HepG2 (cell line): ENCODE data around the gene ADIPOR2. TPM values are rescaled to one million over a fixed set of nuclear protein-coding genes. Genes with fewer than 3 reads are reported as not detected.

Source experiments
- ARID2 ChIP-seq: sonication (generic); formaldehyde crosslinking; IDR thresholded peaks from 2 replicates; pipeline ENCODE4 v1.8.1; 2022; ENCODE audit warnings: mild to moderate bottlenecking, missing genetic modification reagents, borderline replicate concordance
- ATF6 ChIP-seq: sonication (generic); formaldehyde crosslinking; conservative IDR thresholded peaks from 2 replicates; pipeline ENCODE4 v1.4.0; 2020; ENCODE audit warnings: missing genetic modification reagents
- HDAC2 ChIP-seq: sonication (generic); formaldehyde crosslinking; IDR thresholded peaks from 2 replicates; pipeline ENCODE4 v1.4.0; 2020; ENCODE audit warnings: missing genetic modification reagents
- MYC ChIP-seq: sonication (generic); formaldehyde crosslinking; IDR thresholded peaks from 2 replicates; pipeline ENCODE4 v1.9.0; 2021; ENCODE audit warnings: missing genetic modification reagents, borderline replicate concordance
- NKX3-1 ChIP-seq: sonication (generic); formaldehyde crosslinking; IDR thresholded peaks from 2 replicates; pipeline ENCODE4 v1.5.0; 2020; ENCODE audit warnings: missing genetic modification reagents
- PRPF4 ChIP-seq: fragments of 200-400 bp; formaldehyde crosslinking; IDR thresholded peaks from 2 replicates; pipeline ENCODE4 v1.6.1; 2016; ENCODE audit warnings: low read length, low read depth; ENCODE audit not compliant: poor library complexity, severe bottlenecking
- RXRB ChIP-seq: IDR thresholded peaks from 2 replicates; pipeline ENCODE4 v1.6.1; 2016; ENCODE audit warnings: borderline replicate concordance, missing genetic modification reagents, missing compliant biosample characterization
- SCMH1 ChIP-seq: sonication (generic); formaldehyde crosslinking; IDR thresholded peaks from 2 replicates; pipeline ENCODE4 v1.9.0; 2021; ENCODE audit warnings: missing genetic modification reagents, mild to moderate bottlenecking, borderline replicate concordance
- SRSF4 ChIP-seq: fragments of 200-400 bp; formaldehyde crosslinking; IDR thresholded peaks from one replicate; pipeline ENCODE4 v1.6.1; 2018; ENCODE audit warnings: mild to moderate bottlenecking, low read depth, low read length, moderate library complexity; ENCODE audit not compliant: poor library complexity, severe bottlenecking
- TSC22D2 ChIP-seq: sonication (generic); formaldehyde crosslinking; IDR thresholded peaks from 2 replicates; pipeline ENCODE4 v1.5.1; 2020; ENCODE audit warnings: missing genetic modification reagents, mild to moderate bottlenecking, borderline replicate concordance
- ZBTB1 ChIP-seq: sonication (generic); formaldehyde crosslinking; IDR thresholded peaks from 2 replicates; pipeline ENCODE4 v1.4.0; 2020; ENCODE audit warnings: missing genetic modification reagents, borderline replicate concordance
- ZFP41 ChIP-seq: sonication (generic); formaldehyde crosslinking; IDR thresholded peaks from 2 replicates; pipeline ENCODE4 v1.4.0; 2020; ENCODE audit warnings: mild to moderate bottlenecking, missing genetic modification reagents, borderline replicate concordance
- ZNF441 ChIP-seq: sonication (generic); formaldehyde crosslinking; IDR thresholded peaks from 2 replicates; pipeline ENCODE4 v1.7.0; 2021; ENCODE audit warnings: missing genetic modification reagents, borderline replicate concordance
- ZNF460 ChIP-seq: sonication (generic); formaldehyde crosslinking; IDR thresholded peaks from 2 replicates; pipeline ENCODE4 v1.5.1; 2020; ENCODE audit warnings: missing genetic modification reagents, mild to moderate bottlenecking, borderline replicate concordance
- ZNF747 ChIP-seq: sonication (generic); formaldehyde crosslinking; IDR thresholded peaks from 2 replicates; pipeline ENCODE4 v1.8.1; 2023; ENCODE audit warnings: missing genetic modification reagents, mild to moderate bottlenecking, borderline replicate concordance
- ZNF878 ChIP-seq: sonication (generic); formaldehyde crosslinking; IDR thresholded peaks from 2 replicates; pipeline ENCODE4 v1.8.1; 2023; ENCODE audit warnings: mild to moderate bottlenecking, missing genetic modification reagents, moderate library complexity
- ZSCAN29 ChIP-seq: sonication (generic); formaldehyde crosslinking; conservative IDR thresholded peaks from 2 replicates; pipeline ENCODE4 v1.4.0; 2020; ENCODE audit warnings: mild to moderate bottlenecking, missing genetic modification reagents
- polyA plus RNA-seq, 8 experiments: library from polyadenylated mRNA; depleted of rRNA in 3 of 8; stranded (reverse) in 7 of 8; unstranded in 1 of 8; fragments of >200 nt; fragmentation: Illumina TruSeq in 4 of 8; extraction: Trizol in 4 of 8; gene quantifications; 2 replicates each; pipeline versions ENCODE4 v1.2.1 to v1.2.3, GENCODE V29; 2011 to 2016; ENCODE audit warnings: low read depth in 4 of 8, missing spikeins in 1 of 8, mixed read lengths in 1 of 8; ENCODE audit not compliant: insufficient read depth in 1 of 8
- total RNA-seq, 5 experiments: library from RNA; depleted of rRNA; stranded (reverse); fragments of >200 nt; fragmentation: Illumina TruSeq; extraction: Trizol; gene quantifications; 2 replicates each; pipeline ENCODE4 v1.2.3, GENCODE V29; 2016; ENCODE audit warnings: low read depth in 1 of 5
- TF ChIP-seq, protein P1 (sequence below): IDR thresholded peaks from 2 replicates; pipeline ENCODE4 v1.6.1; 2016
- TF ChIP-seq, protein P2 (sequence below), 2 experiments: sonication (generic) in 1 of 2; formaldehyde crosslinking in 1 of 2; IDR thresholded peaks; 2 replicates each; pipeline versions ENCODE4 v1.6.1 to v1.9.0; 2014 to 2022; ENCODE audit warnings: antibody characterized with exemption in 1 of 2, borderline replicate concordance in 1 of 2, inconsistent platforms in 1 of 2, low read depth in 1 of 2, missing genetic modification reagents in 1 of 2

ADIPOR2 gene
- total and polyA plus RNA-seq, 2 of the 13 experiments (the other 11 are each of a cell fraction or from before 2014, with no cell fraction given): 35.2 to 52.2 TPM

GRCh38 chr12:1825382-1826102 is 134.7 kb downstream of the ADIPOR2 start (continued):
- TF ChIP-seq, protein P1, sequence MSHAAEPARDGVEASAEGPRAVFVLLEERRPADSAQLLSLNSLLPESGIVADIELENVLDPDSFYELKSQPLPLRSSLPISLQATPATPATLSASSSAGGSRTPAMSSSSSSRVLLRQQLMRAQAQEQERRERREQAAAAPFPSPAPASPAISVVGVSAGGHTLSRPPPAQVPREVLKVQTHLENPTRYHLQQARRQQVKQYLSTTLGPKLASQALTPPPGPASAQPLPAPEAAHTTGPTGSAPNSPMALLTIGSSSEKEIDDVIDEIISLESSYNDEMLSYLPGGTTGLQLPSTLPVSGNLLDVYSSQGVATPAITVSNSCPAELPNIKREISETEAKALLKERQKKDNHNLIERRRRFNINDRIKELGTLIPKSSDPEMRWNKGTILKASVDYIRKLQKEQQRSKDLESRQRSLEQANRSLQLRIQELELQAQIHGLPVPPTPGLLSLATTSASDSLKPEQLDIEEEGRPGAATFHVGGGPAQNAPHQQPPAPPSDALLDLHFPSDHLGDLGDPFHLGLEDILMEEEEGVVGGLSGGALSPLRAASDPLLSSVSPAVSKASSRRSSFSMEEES (CRISPR knock-in tag): 0 out of 2 replicates have a peak, but pooled peaks have one; percentile 24
- no peak for TF ChIP-seq ZFP41 (CRISPR knock-in tag)
- TF ChIP-seq HDAC2: peak; percentile 72; the same call in 1 of the 2 replicates
- 0 out of 2 replicates have a peak, but pooled peaks have one; percentile 42 for TF ChIP-seq ZNF441 (CRISPR knock-in tag)
- no peak for TF ChIP-seq ZNF878 (CRISPR knock-in tag)
- TF ChIP-seq SRSF4: no peak
- TF ChIP-seq MYC (CRISPR knock-in tag): peak; percentile 34; the same call in 1 of the 2 replicates
- no peak for TF ChIP-seq NKX3-1 (CRISPR knock-in tag)
- no peak for TF ChIP-seq ATF6 (CRISPR knock-in tag)
- TF ChIP-seq ZNF747 (CRISPR knock-in tag): no peak
- no peak for TF ChIP-seq PRPF4
- no peak for TF ChIP-seq ARID2
- no peak for TF ChIP-seq TSC22D2 (CRISPR knock-in tag)
- TF ChIP-seq RXRB (CRISPR knock-in tag): peak; percentile 70
- no peak for TF ChIP-seq ZBTB1 (CRISPR knock-in tag)
- no peak for TF ChIP-seq ZSCAN29 (CRISPR knock-in tag)
- TF ChIP-seq, protein P2, sequence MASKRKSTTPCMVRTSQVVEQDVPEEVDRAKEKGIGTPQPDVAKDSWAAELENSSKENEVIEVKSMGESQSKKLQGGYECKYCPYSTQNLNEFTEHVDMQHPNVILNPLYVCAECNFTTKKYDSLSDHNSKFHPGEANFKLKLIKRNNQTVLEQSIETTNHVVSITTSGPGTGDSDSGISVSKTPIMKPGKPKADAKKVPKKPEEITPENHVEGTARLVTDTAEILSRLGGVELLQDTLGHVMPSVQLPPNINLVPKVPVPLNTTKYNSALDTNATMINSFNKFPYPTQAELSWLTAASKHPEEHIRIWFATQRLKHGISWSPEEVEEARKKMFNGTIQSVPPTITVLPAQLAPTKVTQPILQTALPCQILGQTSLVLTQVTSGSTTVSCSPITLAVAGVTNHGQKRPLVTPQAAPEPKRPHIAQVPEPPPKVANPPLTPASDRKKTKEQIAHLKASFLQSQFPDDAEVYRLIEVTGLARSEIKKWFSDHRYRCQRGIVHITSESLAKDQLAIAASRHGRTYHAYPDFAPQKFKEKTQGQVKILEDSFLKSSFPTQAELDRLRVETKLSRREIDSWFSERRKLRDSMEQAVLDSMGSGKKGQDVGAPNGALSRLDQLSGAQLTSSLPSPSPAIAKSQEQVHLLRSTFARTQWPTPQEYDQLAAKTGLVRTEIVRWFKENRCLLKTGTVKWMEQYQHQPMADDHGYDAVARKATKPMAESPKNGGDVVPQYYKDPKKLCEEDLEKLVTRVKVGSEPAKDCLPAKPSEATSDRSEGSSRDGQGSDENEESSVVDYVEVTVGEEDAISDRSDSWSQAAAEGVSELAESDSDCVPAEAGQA (IDR thresholded peaks at IDR 0.05; ENCODE audit: low read depth): no peak
- TF ChIP-seq, protein P2 (CRISPR knock-in tag; IDR thresholded peaks at IDR 0.05; ENCODE audit: borderline replicate concordance): no peak
- no peak for TF ChIP-seq SCMH1 (CRISPR knock-in tag)
- no peak for TF ChIP-seq ZNF460 (CRISPR knock-in tag)
